ENCODE measurements around the gene PPP1R12C. TPM values are rescaled to one million over a fixed set of nuclear protein-coding genes. Genes with fewer than 3 reads are reported as not detected.

PPP1R12C gene
- total and polyA plus RNA-seq, 2 experiments from 2014 or later, result 69.7 to 74.5 TPM

DNA sequence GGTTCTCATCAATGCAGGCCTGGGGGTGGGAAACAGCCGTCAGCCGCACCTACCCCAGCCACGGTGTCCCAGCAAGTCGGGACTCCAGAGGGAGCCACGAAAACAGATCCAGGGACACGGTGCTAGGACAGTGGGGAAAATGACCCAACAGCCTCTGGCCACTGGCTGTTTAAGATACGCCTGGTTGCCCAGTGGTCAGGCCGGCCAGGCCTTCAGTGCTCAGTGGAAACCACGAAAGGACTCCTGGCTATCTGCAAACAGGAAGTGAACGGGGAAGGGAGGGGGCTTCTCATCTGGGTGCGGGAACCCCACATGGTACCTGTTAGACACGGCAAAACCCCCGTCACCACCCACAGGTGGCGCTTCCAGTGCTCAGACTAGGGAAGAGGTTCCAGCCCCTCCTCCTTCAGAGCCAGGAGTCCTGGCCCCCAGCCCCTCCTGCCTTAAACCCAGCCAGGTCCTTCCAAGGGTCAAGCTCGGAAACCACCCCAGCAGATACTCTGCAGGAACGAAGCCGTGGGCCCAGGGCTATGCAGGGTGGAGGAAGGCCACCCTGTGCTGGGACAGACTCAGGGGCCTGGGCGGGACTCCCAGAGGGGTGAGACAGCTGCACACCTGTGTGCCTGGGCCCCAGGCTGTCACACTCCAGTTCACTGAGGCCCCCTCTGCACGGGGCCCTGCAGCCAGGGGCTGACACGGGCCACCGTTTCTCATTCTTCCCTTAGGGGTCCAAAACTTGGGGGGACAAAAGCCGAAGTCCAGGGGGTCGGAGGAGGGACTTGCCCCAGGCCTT lies 4.5 kb downstream of the PPP1R12C start:
- H3K27me3 ChIP-seq, result no peaks in the 10 kb centered on the region
- peaks cover 42% of the 10 kb centered on the region for H4K20me1 ChIP-seq (ENCODE audit: insufficient read depth, poor library complexity, severe bottlenecking)
- H3K27ac ChIP-seq, result peak overlapping the region; percentile 95
- 82% methylated on average over 22 of the region's 23 CpGs for WGBS (ENCODE audit: low lambda C conversion rate, missing lambda C conversion rate)
- TF ChIP-seq EZH2 (IDR thresholded peaks at IDR 0.05; ENCODE audit: borderline replicate concordance) (no peak), EZH2phosphoT487 (IDR thresholded peaks at IDR 0.05; ENCODE audit: low read depth, severe bottlenecking, unreplicated experiment) (no peak)
- TF ChIP-seq, protein P1, sequence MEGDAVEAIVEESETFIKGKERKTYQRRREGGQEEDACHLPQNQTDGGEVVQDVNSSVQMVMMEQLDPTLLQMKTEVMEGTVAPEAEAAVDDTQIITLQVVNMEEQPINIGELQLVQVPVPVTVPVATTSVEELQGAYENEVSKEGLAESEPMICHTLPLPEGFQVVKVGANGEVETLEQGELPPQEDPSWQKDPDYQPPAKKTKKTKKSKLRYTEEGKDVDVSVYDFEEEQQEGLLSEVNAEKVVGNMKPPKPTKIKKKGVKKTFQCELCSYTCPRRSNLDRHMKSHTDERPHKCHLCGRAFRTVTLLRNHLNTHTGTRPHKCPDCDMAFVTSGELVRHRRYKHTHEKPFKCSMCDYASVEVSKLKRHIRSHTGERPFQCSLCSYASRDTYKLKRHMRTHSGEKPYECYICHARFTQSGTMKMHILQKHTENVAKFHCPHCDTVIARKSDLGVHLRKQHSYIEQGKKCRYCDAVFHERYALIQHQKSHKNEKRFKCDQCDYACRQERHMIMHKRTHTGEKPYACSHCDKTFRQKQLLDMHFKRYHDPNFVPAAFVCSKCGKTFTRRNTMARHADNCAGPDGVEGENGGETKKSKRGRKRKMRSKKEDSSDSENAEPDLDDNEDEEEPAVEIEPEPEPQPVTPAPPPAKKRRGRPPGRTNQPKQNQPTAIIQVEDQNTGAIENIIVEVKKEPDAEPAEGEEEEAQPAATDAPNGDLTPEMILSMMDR (IDR thresholded peaks at IDR 0.05; ENCODE audit: poor library complexity), result no peak
- peak; percentile 36 for DNase-seq (ENCODE audit: low spot score)
- no peaks in the 10 kb centered on the region for H3K36me3 ChIP-seq (replicated peaks; ENCODE audit: insufficient read depth, low read depth)
- peaks cover 65% of the 10 kb centered on the region for H3K79me2 ChIP-seq
- H3K9me2 ChIP-seq (replicated peaks; ENCODE audit: insufficient read depth), result no peaks in the 10 kb centered on the region
- H3K9me3 ChIP-seq (ENCODE audit: low read depth), result no peaks in the 10 kb centered on the region
- no peak overlapping the region for H3K4me3 ChIP-seq
- H2AFZ ChIP-seq, result no peak overlapping the region
- peak overlapping the region; percentile 71 for H3K4me2 ChIP-seq
- peaks cover 29% of the 10 kb centered on the region for H3K4me1 ChIP-seq (ENCODE audit: insufficient read depth)

DNA sequence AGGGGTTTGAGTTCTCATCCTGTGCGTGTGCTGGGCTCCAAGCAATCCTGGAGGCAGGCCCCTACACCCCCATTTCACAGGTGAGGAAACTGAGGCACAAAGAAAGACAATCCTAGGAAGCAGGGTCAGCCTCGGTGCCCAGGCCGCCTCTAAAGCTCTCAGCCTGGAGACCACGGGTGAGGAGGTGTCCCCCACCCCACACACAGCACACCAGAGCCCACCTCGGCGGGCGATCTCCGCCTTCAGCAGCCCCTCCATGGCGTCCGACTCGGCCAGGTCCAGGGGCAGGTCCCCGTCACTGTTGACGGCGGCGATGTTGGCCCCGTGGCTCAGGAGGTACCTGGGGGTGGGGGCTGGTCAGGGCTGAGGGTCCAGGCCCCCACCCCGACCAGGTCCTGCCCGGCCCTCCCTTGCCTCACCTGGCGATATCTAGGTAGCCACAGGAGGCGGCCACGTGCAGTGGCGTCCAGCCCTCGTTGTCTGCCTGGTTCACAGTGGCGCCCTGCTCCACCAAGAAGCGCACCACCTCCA lies 5.1 kb downstream of the PPP1R12C start:
- TF ChIP-seq EZH2phosphoT487 (IDR thresholded peaks at IDR 0.05; ENCODE audit: low read depth, severe bottlenecking, unreplicated experiment) (no peak), EZH2 (IDR thresholded peaks at IDR 0.05; ENCODE audit: borderline replicate concordance) (no peak)
- TF ChIP-seq, protein P1 (IDR thresholded peaks at IDR 0.05; ENCODE audit: poor library complexity), result no peak
- H3K4me2 ChIP-seq, result peak overlapping the region; percentile 71
- H3K9me3 ChIP-seq (ENCODE audit: low read depth), result no peaks in the 10 kb centered on the region
- H3K27ac ChIP-seq, result peak overlapping the region; percentile 95
- peaks cover 29% of the 10 kb centered on the region for H3K4me1 ChIP-seq (ENCODE audit: insufficient read depth)
- peaks cover 65% of the 10 kb centered on the region for H3K79me2 ChIP-seq
- H4K20me1 ChIP-seq (ENCODE audit: insufficient read depth, poor library complexity, severe bottlenecking), result peaks cover 42% of the 10 kb centered on the region
- no peak overlapping the region for H3K4me3 ChIP-seq
- no peaks in the 10 kb centered on the region for H3K36me3 ChIP-seq (replicated peaks; ENCODE audit: insufficient read depth, low read depth)
- DNase-seq (ENCODE audit: low spot score), result peak; percentile 5
- no peak overlapping the region for H2AFZ ChIP-seq
- no peaks in the 10 kb centered on the region for H3K9me2 ChIP-seq (replicated peaks; ENCODE audit: insufficient read depth)
- WGBS (ENCODE audit: low lambda C conversion rate, missing lambda C conversion rate), result 94% methylated on average over 25 of the region's 25 CpGs
- H3K27me3 ChIP-seq, result no peaks in the 10 kb centered on the region

DNA sequence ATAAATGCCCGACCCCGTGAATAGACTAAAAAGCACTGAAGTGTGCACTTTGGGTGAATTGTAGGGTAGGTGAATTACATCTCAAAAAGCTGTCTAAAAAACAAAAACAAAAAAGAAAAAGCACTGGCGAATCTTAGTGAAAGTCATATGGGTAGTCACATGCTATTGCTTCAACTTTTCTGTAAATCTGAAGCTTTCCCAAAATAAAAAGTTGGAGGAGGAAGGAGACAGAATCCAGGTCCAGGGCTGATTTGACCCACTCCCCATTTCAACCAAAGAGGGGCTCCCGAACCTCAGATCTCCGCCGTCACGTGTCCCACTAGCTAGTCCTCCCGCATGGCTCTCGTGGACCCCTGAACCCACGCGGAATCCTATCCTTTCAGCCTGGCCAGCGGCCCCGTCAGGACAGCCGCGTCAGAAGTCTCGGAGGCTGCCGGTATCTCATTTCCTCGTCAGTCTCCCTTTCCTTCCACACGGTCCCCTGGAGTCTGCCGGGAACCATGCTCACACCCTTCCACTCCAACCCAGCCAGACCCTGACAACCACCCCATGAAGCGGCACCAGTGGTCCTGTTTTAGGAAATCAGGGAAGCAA lies 6.1 kb downstream of the PPP1R12C start:
- Histone ChIP-seq H3K4me1 (ENCODE audit: insufficient read depth) (peaks cover 29% of the 10 kb centered on the region), H3K27me3 (no peaks in the 10 kb centered on the region), H2AFZ (no peak overlapping the region), H3K79me2 (peaks cover 62% of the 10 kb centered on the region), H3K4me3 (no peak overlapping the region), H3K27ac (no peak overlapping the region), H4K20me1 (ENCODE audit: insufficient read depth, poor library complexity, severe bottlenecking) (peaks cover 39% of the 10 kb centered on the region), H3K9me2 (replicated peaks; ENCODE audit: insufficient read depth) (no peaks in the 10 kb centered on the region), H3K36me3 (replicated peaks; ENCODE audit: insufficient read depth, low read depth) (no peaks in the 10 kb centered on the region), H3K4me2 (no peak overlapping the region), H3K9me3 (ENCODE audit: low read depth) (no peaks in the 10 kb centered on the region)
- TF ChIP-seq, protein P1 (IDR thresholded peaks at IDR 0.05; ENCODE audit: poor library complexity), result no peak
- no peak for TF ChIP-seq EZH2phosphoT487 (IDR thresholded peaks at IDR 0.05; ENCODE audit: low read depth, severe bottlenecking, unreplicated experiment)
- TF ChIP-seq EZH2 (IDR thresholded peaks at IDR 0.05; ENCODE audit: borderline replicate concordance), result no peak
- WGBS (ENCODE audit: low lambda C conversion rate, missing lambda C conversion rate), result 94% methylated on average over 20 of the region's 21 CpGs
- no peak for DNase-seq (ENCODE audit: low spot score)

Measured in hepatocyte (in vitro differentiated cells).